Left lung (tissue), 10 donors: ENCODE data around the gene ZNF784. TPM values are rescaled to one million over a fixed set of nuclear protein-coding genes. Genes with fewer than 3 reads are reported as not detected.
A peak's percentile ranks its signal among the peaks of the same experiment; 100 is the strongest.

Source experiments
- ATAC-seq: fragments of 200-7000 bp; cut with Tn5 transposase; one replicate; pipeline ENCODE4 v1.9.1; 2020; ENCODE audit warnings: moderate library complexity
- DNase-seq, 4 donors: peaks; one replicate each; pipeline ENCODE4 v3.0.0-alpha.2; 2013 to 2020
- H3K27ac ChIP-seq, 2 donors: fragments of 200-600 bp; sonication (generic) in 1 of 2; one replicate each; pipeline versions ENCODE4 v1.5.0 to v1.8.0; 2020 to 2021
- H3K27me3 ChIP-seq, 2 donors: fragments of 200-600 bp; sonication (generic) in 1 of 2; one replicate each; pipeline versions ENCODE4 v1.5.0 to v1.8.0; 2020 to 2021
- H3K36me3 ChIP-seq, 2 donors: fragments of 200-600 bp; sonication (generic) in 1 of 2; one replicate each; pipeline versions ENCODE4 v1.5.0 to v1.8.0; 2020 to 2021
- H3K4me1 ChIP-seq, 2 donors: fragments of 200-600 bp; one replicate each; pipeline ENCODE4 v1.8.0; 2021
- H3K4me3 ChIP-seq, 2 donors: fragments of 200-600 bp; sonication (generic) in 1 of 2; one replicate each; pipeline versions ENCODE4 v1.5.0 to v1.8.0; 2020 to 2021; ENCODE audit warnings: mild to moderate bottlenecking in 1 of 2
- H3K9me3 ChIP-seq, 2 donors: fragments of 200-600 bp; sonication (generic) in 1 of 2; one replicate each; pipeline versions ENCODE4 v1.5.0 to v1.8.0; 2020 to 2021
- intact Hi-C, 2 donors: fragments of 100-400 bp; cut with DNase I; formaldehyde crosslinking; loops; one replicate each; pipeline versions ENCODE4 v1.11.2 to v1.14.2; 2022
- polyA plus RNA-seq, 6 donors: library from polyadenylated mRNA; unstranded; fragments of 120-200 nt; gene quantifications; one replicate each; pipeline ENCODE4 v1.2.1, GENCODE V29; 2013; ENCODE audit not compliant: insufficient read length in 6 of 6
- total RNA-seq, 2 donors: library from RNA; stranded (reverse); fragmentation: NEBNext Ultra II Directional; extraction: Animal tissue kit (Norgen Biotek cat#: 25700); gene quantifications; one replicate each; pipeline ENCODE4 v1.2.1, GENCODE V29; 2021
- TF ChIP-seq, protein P1 (sequence below), 2 donors: fragments of 200-600 bp; sonication (generic) in 1 of 2; IDR thresholded peaks; one replicate each; pipeline versions ENCODE4 v1.5.0 to v1.8.0; 2021; ENCODE audit warnings: antibody characterized with exemption in 2 of 2
- donor health status: DM: no; HTN: yes; CAD: no.
- donor health status: DM: no; HTN: no; CAD: no.

ZNF784 gene
- total and polyA plus RNA-seq, 8 donors = 6.0 to 11.6 (median 8.6) TPM

- no peak overlapping the region for H3K27ac ChIP-seq
- intact Hi-C loops = no loop called here
- no peak for ATAC-seq
- H3K9me3 ChIP-seq = no peaks in the 10 kb centered on the region
- TF ChIP-seq, protein P1, sequence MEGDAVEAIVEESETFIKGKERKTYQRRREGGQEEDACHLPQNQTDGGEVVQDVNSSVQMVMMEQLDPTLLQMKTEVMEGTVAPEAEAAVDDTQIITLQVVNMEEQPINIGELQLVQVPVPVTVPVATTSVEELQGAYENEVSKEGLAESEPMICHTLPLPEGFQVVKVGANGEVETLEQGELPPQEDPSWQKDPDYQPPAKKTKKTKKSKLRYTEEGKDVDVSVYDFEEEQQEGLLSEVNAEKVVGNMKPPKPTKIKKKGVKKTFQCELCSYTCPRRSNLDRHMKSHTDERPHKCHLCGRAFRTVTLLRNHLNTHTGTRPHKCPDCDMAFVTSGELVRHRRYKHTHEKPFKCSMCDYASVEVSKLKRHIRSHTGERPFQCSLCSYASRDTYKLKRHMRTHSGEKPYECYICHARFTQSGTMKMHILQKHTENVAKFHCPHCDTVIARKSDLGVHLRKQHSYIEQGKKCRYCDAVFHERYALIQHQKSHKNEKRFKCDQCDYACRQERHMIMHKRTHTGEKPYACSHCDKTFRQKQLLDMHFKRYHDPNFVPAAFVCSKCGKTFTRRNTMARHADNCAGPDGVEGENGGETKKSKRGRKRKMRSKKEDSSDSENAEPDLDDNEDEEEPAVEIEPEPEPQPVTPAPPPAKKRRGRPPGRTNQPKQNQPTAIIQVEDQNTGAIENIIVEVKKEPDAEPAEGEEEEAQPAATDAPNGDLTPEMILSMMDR (IDR thresholded peaks at IDR 0.05) = no peak
- no peaks in the 10 kb centered on the region for H3K27me3 ChIP-seq
- no peak overlapping the region for H3K4me3 ChIP-seq
- peaks cover 0 to 54% of the 10 kb centered on the region in 2 donors for H3K36me3 ChIP-seq
- no peak for DNase-seq
- peaks cover 5 to 48% of the 10 kb centered on the region in 2 donors for H3K4me1 ChIP-seq
Observed at GRCh38 chr19:55611300-55611982, 12.9 kb downstream of the ZNF784 start.

DNA sequence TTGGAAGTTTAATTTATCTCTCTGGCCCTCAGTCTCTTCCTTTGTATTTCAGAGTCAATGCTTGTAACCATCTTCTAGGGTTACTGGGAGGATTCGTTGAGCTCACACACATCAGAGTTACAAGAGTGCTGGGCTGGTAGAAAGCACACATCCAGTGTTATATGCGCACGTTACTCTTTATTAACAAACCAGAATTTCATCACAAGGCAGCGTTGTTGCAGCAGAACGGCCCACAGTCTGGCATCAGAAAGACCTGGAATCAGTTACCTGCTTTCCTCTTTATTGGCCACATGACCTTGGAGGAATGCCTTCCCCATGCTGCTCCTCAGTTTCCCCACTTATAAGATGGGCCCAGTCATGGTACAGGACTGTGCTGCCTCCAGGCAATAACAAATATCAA is 15.0 kb downstream of the ZNF784 start:
- H3K27ac ChIP-seq = no peak overlapping the region
- H3K27me3 ChIP-seq = no peaks in the 10 kb centered on the region
- H3K4me1 ChIP-seq = peaks cover 7 to 58% of the 10 kb centered on the region in 2 donors
- peaks cover 0 to 33% of the 10 kb centered on the region in 2 donors for H3K36me3 ChIP-seq
- H3K9me3 ChIP-seq = no peaks in the 10 kb centered on the region
- TF ChIP-seq, protein P1 (IDR thresholded peaks at IDR 0.05) = no peak
- H3K4me3 ChIP-seq = no peak overlapping the region
- no peak for DNase-seq
- no peak for ATAC-seq
- intact Hi-C loops = loop anchor here in 1 of 2 donors (10.0 kb wide), 1 partner anchor 95 kb away; no protein-coding TSS in a partner anchor

GRCh38 chr19:55606817-55607216 is 17.5 kb downstream of the ZNF784 start:
- TF ChIP-seq, protein P1 (IDR thresholded peaks at IDR 0.05) = no peak
- Histone ChIP-seq H3K4me1 (peaks cover 7 to 73% of the 10 kb centered on the region in 2 donors), H3K27me3 (no peaks in the 10 kb centered on the region), H3K4me3 (peak overlapping the region; percentile 65 to 74), H3K9me3 (no peaks in the 10 kb centered on the region), H3K27ac (peak overlapping the region in 1 of 2 donors; percentile 95), H3K36me3 (peaks cover 0 to 35% of the 10 kb centered on the region in 2 donors)
- DNase-seq (no peak), ATAC-seq (no peak)
- intact Hi-C loops = loop anchor here in 1 of 2 donors (10.0 kb wide), 1 partner anchor 92 kb away; no protein-coding TSS in a partner anchor

GRCh38 chr19:55606471-55606787 is 17.9 kb downstream of the ZNF784 start:
- ATAC-seq (no peak), DNase-seq (no peak)
- intact Hi-C loops = loop anchor here in 1 of 2 donors (10.0 kb wide), 1 partner anchor 92 kb away; no protein-coding TSS in a partner anchor
- TF ChIP-seq, protein P1 (IDR thresholded peaks at IDR 0.05) = no peak
- H3K27ac ChIP-seq = peak overlapping the region; percentile 91 to 95
- H3K4me1 ChIP-seq = peaks cover 7 to 74% of the 10 kb centered on the region in 2 donors
- H3K27me3 ChIP-seq = no peaks in the 10 kb centered on the region
- H3K36me3 ChIP-seq = peaks cover 0 to 35% of the 10 kb centered on the region in 2 donors
- H3K4me3 ChIP-seq = peak overlapping the region; percentile 65 to 74
- no peaks in the 10 kb centered on the region for H3K9me3 ChIP-seq

DNA sequence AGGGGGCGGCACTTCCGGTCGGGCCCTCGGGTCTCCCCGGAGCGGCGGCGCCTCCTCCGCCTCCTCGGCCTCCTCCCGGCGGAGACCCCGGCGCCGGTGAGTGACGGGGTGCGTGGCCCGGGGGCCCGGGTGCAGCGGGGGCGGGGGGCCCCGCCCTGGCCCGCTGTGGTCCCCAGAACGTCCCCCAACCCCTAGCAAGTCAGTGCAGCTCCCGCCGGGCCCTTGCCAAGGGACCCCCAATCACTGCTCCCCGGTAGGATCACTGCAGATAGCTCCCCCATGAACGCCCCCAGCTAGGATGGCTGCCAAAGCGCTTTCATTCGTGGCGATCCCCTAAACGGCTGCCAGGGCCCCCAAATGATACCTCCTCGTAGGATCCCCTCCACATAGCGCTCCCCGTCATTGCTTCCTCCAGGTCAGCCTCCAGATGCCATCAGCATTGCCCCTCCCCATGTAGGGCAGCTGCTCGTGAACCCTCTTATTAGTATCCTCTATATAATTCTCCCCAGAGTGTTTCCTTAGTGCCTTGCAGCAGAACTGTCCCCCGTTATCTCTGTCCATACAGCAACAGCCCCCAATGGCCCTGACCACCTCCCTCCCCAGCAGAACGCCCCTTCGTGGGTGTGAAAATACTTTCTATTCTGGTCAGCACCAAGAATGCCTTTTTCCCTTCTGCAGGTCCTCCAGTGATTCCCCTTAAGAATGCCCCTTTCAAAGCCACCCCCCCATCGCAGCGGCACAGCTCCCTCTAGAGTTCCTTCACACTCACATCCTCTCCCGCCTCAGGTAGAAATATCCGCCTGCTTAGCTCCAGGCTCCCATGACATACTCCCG is 18.5 kb downstream of the ZNF784 start, which contains the start of gene ZNF865:
TSS of gene ZNF865 (plus strand) at position 11 of the 834 bp plus-strand sequence. CDS start 7,972 bp downstream, outside the sequence.
- intact Hi-C loops = loop anchor here in 1 of 2 donors (10.0 kb wide), 1 partner anchor 91 kb away; no protein-coding TSS in a partner anchor
- peak; percentile 61 for ATAC-seq
- Histone ChIP-seq H3K9me3 (no peaks in the 10 kb centered on the region), H3K4me1 (peaks cover 7 to 74% of the 10 kb centered on the region in 2 donors), H3K27ac (peak within 1 kb of the TSS; percentile 91 to 95), H3K36me3 (peaks cover 0 to 35% of the 10 kb centered on the region in 2 donors), H3K4me3 (peak within 1 kb of the TSS; percentile 65 to 74), H3K27me3 (no peaks in the 10 kb centered on the region)
- peak in 3 of 4 donors; percentile 78 to 83 (median 83) for DNase-seq
- TF ChIP-seq, protein P1 (IDR thresholded peaks at IDR 0.05) = peak; percentile 48 to 51
